ENCODE data around the gene ADGRF5.

The ADGRF5 gene

GRCh38 chr6:46828939-46829338 is 92.8 kb downstream of the ADGRF5 start:
- no peak for DNase-seq (ENCODE audit: low spot score)

DNA sequence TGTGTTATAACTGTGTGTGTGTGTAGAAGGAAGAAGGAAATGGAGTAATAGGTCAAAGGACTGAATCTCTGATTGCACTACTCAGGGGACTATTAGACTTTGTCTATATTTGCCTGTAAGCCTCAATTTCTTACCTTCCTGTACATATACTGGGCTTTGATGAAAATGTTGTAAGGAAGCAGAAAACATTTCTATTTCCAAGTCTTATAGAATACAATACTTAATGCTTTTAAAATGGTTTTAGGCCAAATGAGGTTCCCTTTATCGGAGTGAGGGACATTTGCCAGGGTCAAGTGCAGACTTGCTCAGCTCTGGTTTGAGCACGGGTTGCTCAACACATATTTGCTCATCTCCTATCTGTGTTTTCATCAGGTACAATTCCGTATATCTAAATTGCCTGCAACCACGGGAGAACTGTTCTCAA is 100.3 kb downstream of the ADGRF5 start:
- no peak for DNase-seq (ENCODE audit: low spot score)

DNA sequence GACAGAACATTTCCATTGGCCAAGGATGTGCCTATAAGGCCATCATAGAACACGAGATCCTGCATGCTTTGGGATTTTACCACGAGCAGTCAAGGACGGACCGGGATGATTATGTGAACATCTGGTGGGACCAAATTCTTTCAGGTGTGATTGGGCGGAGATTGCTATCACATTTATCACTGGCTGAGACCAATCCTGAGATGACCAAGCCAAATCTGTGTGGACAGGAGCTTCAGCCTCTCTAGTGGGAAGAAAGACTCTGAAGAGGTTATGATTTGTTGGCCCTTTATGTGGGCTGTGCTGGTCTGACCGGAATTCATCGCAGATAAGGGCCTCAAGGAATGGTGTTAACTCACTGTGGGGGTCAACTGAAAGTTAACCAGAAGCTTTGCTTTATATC is 102.2 kb downstream of the ADGRF5 start:
- DNase-seq (ENCODE audit: low spot score): no peak

DNA sequence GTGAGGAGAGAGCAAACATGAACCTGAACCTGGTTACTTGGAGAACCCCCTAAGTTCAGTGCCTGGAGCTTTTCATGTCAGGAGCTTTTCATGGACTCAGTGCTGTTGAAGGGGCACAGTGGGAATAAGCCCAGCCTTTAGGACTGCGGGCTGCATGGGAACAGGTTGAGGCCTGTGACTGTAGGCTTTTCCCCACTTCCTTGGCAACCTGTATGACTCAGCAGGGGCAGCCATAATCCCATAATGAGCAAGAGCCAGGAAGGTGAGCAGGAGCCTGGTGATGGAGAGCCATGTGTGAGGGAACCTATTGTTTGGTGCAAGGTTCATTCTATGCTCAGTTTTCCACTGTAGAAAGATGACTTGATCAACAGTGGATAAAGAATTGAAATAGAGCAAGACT is 105.1 kb downstream of the ADGRF5 start:
- DNase-seq (ENCODE audit: low spot score): no peak

DNA sequence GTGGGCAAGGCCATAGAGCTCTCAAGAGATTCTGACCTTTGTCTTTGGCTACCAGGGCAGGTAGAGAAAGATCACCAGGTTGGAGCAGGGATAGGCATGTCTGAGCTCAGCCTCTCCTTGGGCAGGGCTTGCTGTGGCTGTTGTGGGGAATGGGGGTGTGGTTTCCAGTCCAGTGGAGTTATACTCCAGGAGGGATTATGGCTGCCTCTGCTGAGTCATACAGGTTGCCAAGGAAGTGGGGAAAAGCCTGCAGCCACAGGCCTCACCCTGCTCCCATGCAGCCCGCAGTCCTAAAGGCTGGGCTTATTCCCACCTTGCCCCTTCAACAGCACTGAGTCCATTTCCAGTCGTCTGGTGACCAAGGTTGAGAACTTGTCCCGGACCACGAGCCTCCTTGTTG is 106.6 kb downstream of the ADGRF5 start:
- DNase-seq (ENCODE audit: low spot score): no peak

DNA sequence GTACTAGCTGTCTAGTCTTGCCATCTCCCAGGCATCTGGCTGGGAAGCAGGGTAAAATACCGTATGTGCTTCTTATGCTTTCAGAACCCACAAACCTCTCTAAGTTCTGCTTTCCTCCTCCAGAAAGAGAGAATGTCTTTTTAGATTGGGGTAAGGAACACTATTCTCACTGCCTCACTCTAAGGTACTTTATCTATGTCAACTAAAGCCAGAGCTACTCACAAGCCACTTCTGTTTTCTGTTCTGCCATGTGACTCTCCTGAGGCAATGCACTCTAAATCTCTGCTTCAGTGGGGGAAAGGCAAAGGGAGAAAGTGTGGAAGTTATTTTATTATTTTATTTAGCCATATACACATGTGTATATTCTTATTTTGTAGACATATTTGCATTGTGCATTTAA is 112.9 kb downstream of the ADGRF5 start:
- peak; percentile 62 for DNase-seq (ENCODE audit: low spot score)
